ENCODE measurements around the gene SLCO4A1. TPM values are rescaled to one million over a fixed set of nuclear protein-coding genes. Genes with fewer than 3 reads are reported as not detected.

SLCO4A1 gene
- total and polyA plus RNA-seq, 9 of the 15 experiments (the other 6 are each of a cell fraction or from before 2014, with no cell fraction given): 1.6 to 21.9 (median 12.8) TPM

DNA sequence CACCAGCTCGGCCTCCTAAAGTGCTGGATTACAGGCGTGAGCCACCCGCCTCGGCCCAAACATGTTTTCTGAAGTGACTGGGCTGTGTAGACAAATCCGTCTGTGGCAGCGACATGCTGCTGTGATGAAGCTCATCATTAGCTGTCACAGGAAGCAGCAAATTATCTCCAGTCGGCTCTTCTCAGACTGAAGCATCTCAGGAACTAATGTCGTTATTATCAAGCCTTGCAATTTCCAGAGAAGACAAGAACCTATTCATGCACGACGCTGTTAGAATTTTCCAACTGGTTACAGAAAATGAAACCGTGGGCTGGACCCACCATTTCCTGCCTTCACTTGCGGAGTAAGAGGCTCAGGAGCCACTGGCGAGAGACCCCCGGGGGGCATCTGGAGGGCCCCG is 49.2 kb downstream of the SLCO4A1 start:
- H4K20me1 ChIP-seq (replicated peaks; ENCODE audit: control insufficient read depth, insufficient read depth, low read length): 0 out of 2 replicates have a peak, but pooled peaks cover 8% of the 10 kb centered on the region
- no peak overlapping the region for H3K4me2 ChIP-seq (ENCODE audit: insufficient read depth, low read length)
- H3K9me3 ChIP-seq (replicated peaks; ENCODE audit: control insufficient read depth, insufficient read depth, low read depth, low read length): no peaks in the 10 kb centered on the region
- 11% methylated on average over 13 of the region's 15 CpGs for WGBS (ENCODE audit: insufficient coverage, low coverage, missing lambda C conversion rate)
- H3K27ac ChIP-seq (ENCODE audit: extremely low read depth, low read depth, low read length): no peak overlapping the region
- BruUV-seq (replicated peaks): no TSS peak
- intact Hi-C loops (cut with micrococcal nuclease) (no loop called here), in situ Hi-C loops (cut with MboI) (no loop called here)
- FAIRE-seq (no peak), ATAC-seq (no peak), DNase-seq (ENCODE audit: extremely low read depth in 1 of 4, low spot score in 3 of 4) (no peak)
- TF ChIP-seq CBX2 (IDR thresholded peaks at IDR 0.05; ENCODE audit: insufficient read depth, low read length, poor library complexity, severe bottlenecking) (peak; percentile 4), ZNF175 (CRISPR knock-in tag; IDR thresholded peaks at IDR 0.05; ENCODE audit: low read depth) (no peak), POLR3A (IDR thresholded peaks at IDR 0.05; ENCODE audit: borderline replicate concordance, extremely low read depth, insufficient read depth, insufficient read length) (no peak), ZNF232 (CRISPR knock-in tag; IDR thresholded peaks at IDR 0.05) (no peak), NCOR1 (IDR thresholded peaks at IDR 0.05) (no peak), NR4A1 (CRISPR knock-in tag; IDR thresholded peaks at IDR 0.05) (no peak), NR4A1 (tag; IDR thresholded peaks at IDR 0.05) (no peak)
- H3K79me2 ChIP-seq (ENCODE audit: control insufficient read depth, insufficient read depth, low read length): no peaks in the 10 kb centered on the region
- no peak overlapping the region for H2AFZ ChIP-seq (ENCODE audit: low read depth, low read length)
- H3K27me3 ChIP-seq (ENCODE audit: control insufficient read depth in 2 of 2, insufficient read depth in 2 of 2, low read length in 2 of 2): peaks cover 53 to 76% of the 10 kb centered on the region in 2 experiments
- POLR2A ChIA-PET: interaction anchor here (0.6 kb wide), 1 partner anchor 290 kb away, joined by 3 read pairs; no protein-coding TSS in a partner anchor
- no peak overlapping the region; a peak in 1 of 4 replicates for H3K9ac ChIP-seq (ENCODE audit: insufficient read depth in 1 of 2, low read depth in 2 of 2, low read length in 2 of 2)
- H3K4me1 ChIP-seq (replicated peaks in 1 of 2; ENCODE audit: control insufficient read depth in 2 of 2, insufficient read depth in 2 of 2, low read length in 2 of 2): peaks cover 2 to 46% of the 10 kb centered on the region in 2 experiments; a peak in 3 of 5 replicates
- H3K9me1 ChIP-seq (ENCODE audit: control insufficient read depth, insufficient read depth, low read length): peaks cover 2% of the 10 kb centered on the region
- H3K36me3 ChIP-seq (ENCODE audit: control insufficient read depth, insufficient read depth, low read length): no peaks in the 10 kb centered on the region
- H3K4me3 ChIP-seq: no peak overlapping the region
- CTCF ChIA-PET (ENCODE audit: low intra/inter-chr PET ratio): no interaction called here

All from K562 (cell line).